Right lobe of liver (tissue), 4 donors: Measurements from ENCODE around the gene FAM53A.

Source experiments
- POLR2A ChIP-seq: fragments of 450-650 bp; IDR thresholded peaks from one replicate; pipeline ENCODE4 v1.6.1; 2017; ENCODE audit warnings: antibody characterized with exemption, mild to moderate bottlenecking
- TF ChIP-seq, protein P1 (sequence below), 4 donors: fragments of 200-600 bp in 3 of 4; fragments of 450-650 bp in 1 of 4; IDR thresholded peaks; one replicate each; pipeline versions ENCODE4 v1.5.1 to v1.8.0; 2016 to 2022; ENCODE audit warnings: antibody characterized with exemption in 4 of 4, mild to moderate bottlenecking in 2 of 4
- donor health status: DM: no; HTN: no; CAD: no.
- donor health status: DM: no; HTN: no; CAD: no.
- donor health status: DM: no; HTN: yes; CAD: no.

DNA sequence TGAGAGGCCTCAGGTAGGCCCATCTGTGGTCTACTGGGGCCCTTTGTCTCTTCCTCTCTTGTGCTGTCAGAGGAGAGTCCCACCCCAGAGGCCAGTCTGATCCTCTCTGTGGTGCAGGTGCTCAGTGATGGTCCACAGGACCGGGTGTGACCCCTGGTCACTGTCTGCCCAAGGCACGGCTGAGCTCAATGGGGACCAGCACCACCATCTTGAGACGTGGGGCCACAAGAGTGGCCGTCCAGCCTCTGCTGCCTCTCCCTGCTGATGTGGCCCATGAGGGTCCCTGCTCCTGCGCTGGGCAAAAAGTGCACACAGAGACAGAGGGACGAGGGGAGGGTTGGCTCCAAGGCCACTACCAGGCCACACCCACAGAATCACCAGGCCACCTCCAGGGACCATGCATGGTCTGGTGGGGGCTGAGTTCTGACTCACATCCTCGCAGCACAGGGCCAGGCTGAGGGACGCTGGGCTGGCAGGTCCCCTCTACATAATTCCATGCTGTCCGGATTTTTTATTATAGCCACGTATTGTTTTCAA lies 88.3 kb downstream of the FAM53A start:
- TF ChIP-seq, protein P1, sequence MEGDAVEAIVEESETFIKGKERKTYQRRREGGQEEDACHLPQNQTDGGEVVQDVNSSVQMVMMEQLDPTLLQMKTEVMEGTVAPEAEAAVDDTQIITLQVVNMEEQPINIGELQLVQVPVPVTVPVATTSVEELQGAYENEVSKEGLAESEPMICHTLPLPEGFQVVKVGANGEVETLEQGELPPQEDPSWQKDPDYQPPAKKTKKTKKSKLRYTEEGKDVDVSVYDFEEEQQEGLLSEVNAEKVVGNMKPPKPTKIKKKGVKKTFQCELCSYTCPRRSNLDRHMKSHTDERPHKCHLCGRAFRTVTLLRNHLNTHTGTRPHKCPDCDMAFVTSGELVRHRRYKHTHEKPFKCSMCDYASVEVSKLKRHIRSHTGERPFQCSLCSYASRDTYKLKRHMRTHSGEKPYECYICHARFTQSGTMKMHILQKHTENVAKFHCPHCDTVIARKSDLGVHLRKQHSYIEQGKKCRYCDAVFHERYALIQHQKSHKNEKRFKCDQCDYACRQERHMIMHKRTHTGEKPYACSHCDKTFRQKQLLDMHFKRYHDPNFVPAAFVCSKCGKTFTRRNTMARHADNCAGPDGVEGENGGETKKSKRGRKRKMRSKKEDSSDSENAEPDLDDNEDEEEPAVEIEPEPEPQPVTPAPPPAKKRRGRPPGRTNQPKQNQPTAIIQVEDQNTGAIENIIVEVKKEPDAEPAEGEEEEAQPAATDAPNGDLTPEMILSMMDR (IDR thresholded peaks at IDR 0.05): no peak
- TF ChIP-seq POLR2A: no peak
